Measurements from ENCODE around the gene H3-3A. TPM values are rescaled to one million over a fixed set of nuclear protein-coding genes. Genes with fewer than 3 reads are reported as not detected.

H3-3A gene
- 317 and 327 TPM in 2 replicates for total RNA-seq

DNA sequence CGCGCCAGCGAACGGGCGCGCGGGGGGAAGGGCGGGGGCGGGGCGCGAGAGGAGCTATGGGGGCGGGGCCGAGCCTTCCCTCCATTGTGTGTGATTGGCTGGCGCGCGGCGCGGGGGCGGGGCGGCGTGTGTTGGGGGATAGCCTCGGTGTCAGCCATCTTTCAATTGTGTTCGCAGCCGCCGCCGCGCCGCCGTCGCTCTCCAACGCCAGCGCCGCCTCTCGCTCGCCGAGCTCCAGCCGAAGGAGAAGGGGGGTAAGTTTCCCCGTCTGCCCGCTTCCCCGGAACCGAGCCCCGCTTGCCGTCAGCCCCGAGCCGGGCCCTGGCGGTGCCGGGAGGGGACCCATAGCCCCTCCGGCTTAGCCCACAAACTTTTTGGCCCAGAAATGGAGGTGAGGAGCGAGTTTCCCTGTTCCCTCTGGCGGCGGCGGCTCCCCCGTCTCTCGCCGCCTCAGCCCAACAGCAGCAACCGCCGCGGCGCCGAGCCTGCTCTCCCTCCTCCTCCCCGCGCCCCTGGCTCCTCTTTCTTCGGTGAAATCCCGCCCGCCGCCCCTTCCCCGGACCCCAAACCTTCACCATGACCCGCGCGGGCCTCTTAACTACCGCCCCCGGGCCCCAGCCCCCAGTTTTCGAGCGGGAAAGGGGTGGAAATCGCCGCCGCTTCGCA, at the start of gene H3-3A:
H3-3A (plus strand) TSS at position 159 of the 666 bp plus-strand sequence. CDS start 1,636 bp downstream, outside the sequence.

Other genes with a start within 250 kb of the H3-3A start
- gene TMEM63A, start 180.3 kb upstream of the H3-3A start, total RNA-seq: 6.0 and 6.1 TPM in 2 replicates
- not detected in 2 replicates for gene LEFTY1, start 173.6 kb upstream of the H3-3A start, total RNA-seq
- 21.9 and 25.1 TPM in 2 replicates for gene PYCR2, start 138.5 kb upstream of the H3-3A start, total RNA-seq
- not detected in 2 replicates for gene LEFTY2, start 121.5 kb upstream of the H3-3A start, total RNA-seq
- gene SDE2, start 63.4 kb upstream of the H3-3A start, total RNA-seq: 32.3 and 32.6 TPM in 2 replicates
- gene ACBD3, start 124.0 kb downstream of the H3-3A start, total RNA-seq: 32.9 and 34.6 TPM in 2 replicates
- gene MIXL1, start 160.9 kb downstream of the H3-3A start, total RNA-seq: 0.11 TPM in 1 of 2 replicates, not detected in the other
- gene LIN9, start 246.4 kb downstream of the H3-3A start, total RNA-seq: 2.7 and 4.4 TPM in 2 replicates